ENCODE results near the gene CLSTN2. TPM values are rescaled to one million over a fixed set of nuclear protein-coding genes. Genes with fewer than 3 reads are reported as not detected.

The CLSTN2 gene
- total and polyA plus RNA-seq, 3 donors from 2014 or later: 3.1 to 5.7 (median 3.8) TPM

GRCh38 chr3:140216249-140216648, 281.3 kb downstream of the CLSTN2 start:
- no peaks in the 10 kb centered on the region for H3K27me3 ChIP-seq
- H3K9me3 ChIP-seq: no peaks in the 10 kb centered on the region
- no peak for DNase-seq
- no peak overlapping the region for H3K4me3 ChIP-seq
- no peak for TF ChIP-seq POLR2A (IDR thresholded peaks at IDR 0.05)
- TF ChIP-seq CTCF (IDR thresholded peaks at IDR 0.05): peak in 2 of 3 experiments; percentile 31 to 36
- H3K36me3 ChIP-seq (ENCODE audit: low read depth, missing control alignments): no peaks in the 10 kb centered on the region
- intact Hi-C loops (cut with DNase I; ENCODE audit: low total_unique reads): no loop called here
- H3K4me1 ChIP-seq: no peaks in the 10 kb centered on the region
- 62 to 65% methylated on average over 6 of the region's 6 CpGs for WGBS, 2 donors
- no peak overlapping the region for H3K27ac ChIP-seq

- Histone ChIP-seq H3K9me3 (no peaks in the 10 kb centered on the region), H3K4me1 (no peaks in the 10 kb centered on the region), H3K4me3 (no peak overlapping the region), H3K27me3 (no peaks in the 10 kb centered on the region), H3K36me3 (ENCODE audit: low read depth, missing control alignments) (no peaks in the 10 kb centered on the region), H3K27ac (no peak overlapping the region)
- intact Hi-C loops (cut with DNase I; ENCODE audit: low total_unique reads): no loop called here
- TF ChIP-seq POLR2A (IDR thresholded peaks at IDR 0.05) (no peak), CTCF (IDR thresholded peaks at IDR 0.05) (no peak)
- no peak for DNase-seq
- WGBS, 2 donors: 64 to 77% methylated on average over 11 of the region's 11 CpGs
Observed at GRCh38 chr3:140219291-140219690, 284.3 kb downstream of the CLSTN2 start.

- 71 to 85% methylated on average over 2 of the region's 2 CpGs for WGBS, 2 donors
- no peaks in the 10 kb centered on the region for H3K4me1 ChIP-seq
- H3K27me3 ChIP-seq: no peaks in the 10 kb centered on the region
- H3K36me3 ChIP-seq (ENCODE audit: low read depth, missing control alignments): no peaks in the 10 kb centered on the region
- no peak overlapping the region for H3K4me3 ChIP-seq
- intact Hi-C loops (cut with DNase I; ENCODE audit: low total_unique reads): no loop called here
- TF ChIP-seq CTCF (IDR thresholded peaks at IDR 0.05) (no peak), POLR2A (IDR thresholded peaks at IDR 0.05) (no peak)
- no peaks in the 10 kb centered on the region for H3K9me3 ChIP-seq
- peak; percentile 31 for DNase-seq
- H3K27ac ChIP-seq: no peak overlapping the region
Observed at GRCh38 chr3:140219923-140220452, 285.0 kb downstream of the CLSTN2 start.

- Histone ChIP-seq H3K9me3 (no peaks in the 10 kb centered on the region), H3K27ac (no peak overlapping the region), H3K36me3 (ENCODE audit: low read depth, missing control alignments) (no peaks in the 10 kb centered on the region), H3K4me3 (no peak overlapping the region), H3K4me1 (no peaks in the 10 kb centered on the region), H3K27me3 (no peaks in the 10 kb centered on the region)
- WGBS, 2 donors: 82 to 94% methylated on average over 4 of the region's 4 CpGs
- intact Hi-C loops (cut with DNase I; ENCODE audit: low total_unique reads): no loop called here
- no peak for TF ChIP-seq POLR2A (IDR thresholded peaks at IDR 0.05)
- TF ChIP-seq CTCF (IDR thresholded peaks at IDR 0.05): no peak
- DNase-seq: no peak
Observed at GRCh38 chr3:140223197-140223596, 288.2 kb downstream of the CLSTN2 start.

GRCh38 chr3:140223631-140224030, 288.6 kb downstream of the CLSTN2 start:
- TF ChIP-seq CTCF (IDR thresholded peaks at IDR 0.05): no peak
- no peak for TF ChIP-seq POLR2A (IDR thresholded peaks at IDR 0.05)
- intact Hi-C loops (cut with DNase I; ENCODE audit: low total_unique reads): no loop called here
- Histone ChIP-seq H3K27ac (no peak overlapping the region), H3K36me3 (ENCODE audit: low read depth, missing control alignments) (no peaks in the 10 kb centered on the region), H3K4me1 (no peaks in the 10 kb centered on the region), H3K4me3 (no peak overlapping the region), H3K27me3 (no peaks in the 10 kb centered on the region), H3K9me3 (no peaks in the 10 kb centered on the region)
- 82 to 88% methylated on average over 2 of the region's 2 CpGs for WGBS, 2 donors
- DNase-seq: no peak
